ENCODE results near the gene SEC63. TPM values are rescaled to one million over a fixed set of nuclear protein-coding genes. Genes with fewer than 3 reads are reported as not detected.
"Not testable (repeated sequence)": the region's sequence is repeated elsewhere in the genome, so short reads cannot be mapped to it uniquely, and the experiment has no call there.

SEC63 gene
- total RNA-seq, 2 donors from 2014 or later, result 65.3 to 84.3 TPM

DNA sequence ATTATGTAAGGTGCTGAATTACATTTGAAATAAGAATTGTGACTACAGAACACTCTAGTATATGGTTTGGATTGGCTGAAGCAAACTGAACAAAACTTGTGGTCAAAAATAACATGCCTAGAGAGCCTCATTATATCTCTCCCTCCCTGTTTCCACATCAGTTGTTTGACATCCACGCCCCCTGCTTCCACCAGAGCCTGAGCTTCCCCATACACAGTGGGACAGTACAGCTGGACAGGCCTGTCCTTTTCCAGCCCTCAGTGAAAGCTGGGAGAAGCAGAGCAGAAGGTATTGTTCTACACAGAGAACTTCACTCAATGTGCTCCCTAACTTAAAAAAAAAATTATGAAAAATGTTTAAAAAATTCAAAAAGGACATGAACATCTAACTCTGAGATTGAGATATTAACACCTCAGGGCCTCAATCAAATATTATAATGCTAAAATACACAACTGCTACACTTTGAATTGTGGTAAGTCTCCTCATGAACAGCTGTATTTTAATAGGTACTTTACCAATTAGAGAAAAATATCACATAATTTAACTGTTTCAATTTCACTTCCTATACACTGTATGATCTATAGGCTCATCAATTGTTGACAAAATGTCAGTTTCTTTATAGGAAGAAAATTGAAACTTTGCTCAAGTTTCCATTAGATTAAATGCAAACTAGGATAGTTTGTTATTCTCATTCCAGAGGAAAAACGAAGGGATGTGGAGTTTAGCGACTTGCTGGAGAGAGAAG lies 89.0 kb downstream of the SEC63 start:
- no peak overlapping the region for H3K4me3 ChIP-seq
- no peak overlapping the region for H3K27ac ChIP-seq
- H3K9ac ChIP-seq (ENCODE audit: low read depth in 2 of 2, low read length in 2 of 2), result no peak overlapping the region
- TF ChIP-seq, protein P1, sequence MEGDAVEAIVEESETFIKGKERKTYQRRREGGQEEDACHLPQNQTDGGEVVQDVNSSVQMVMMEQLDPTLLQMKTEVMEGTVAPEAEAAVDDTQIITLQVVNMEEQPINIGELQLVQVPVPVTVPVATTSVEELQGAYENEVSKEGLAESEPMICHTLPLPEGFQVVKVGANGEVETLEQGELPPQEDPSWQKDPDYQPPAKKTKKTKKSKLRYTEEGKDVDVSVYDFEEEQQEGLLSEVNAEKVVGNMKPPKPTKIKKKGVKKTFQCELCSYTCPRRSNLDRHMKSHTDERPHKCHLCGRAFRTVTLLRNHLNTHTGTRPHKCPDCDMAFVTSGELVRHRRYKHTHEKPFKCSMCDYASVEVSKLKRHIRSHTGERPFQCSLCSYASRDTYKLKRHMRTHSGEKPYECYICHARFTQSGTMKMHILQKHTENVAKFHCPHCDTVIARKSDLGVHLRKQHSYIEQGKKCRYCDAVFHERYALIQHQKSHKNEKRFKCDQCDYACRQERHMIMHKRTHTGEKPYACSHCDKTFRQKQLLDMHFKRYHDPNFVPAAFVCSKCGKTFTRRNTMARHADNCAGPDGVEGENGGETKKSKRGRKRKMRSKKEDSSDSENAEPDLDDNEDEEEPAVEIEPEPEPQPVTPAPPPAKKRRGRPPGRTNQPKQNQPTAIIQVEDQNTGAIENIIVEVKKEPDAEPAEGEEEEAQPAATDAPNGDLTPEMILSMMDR (IDR thresholded peaks at IDR 0.05), result no peak
- no peaks in the 10 kb centered on the region for H3K36me3 ChIP-seq
- intact Hi-C loops (cut with DNase I), result no loop called here
- no peaks in the 10 kb centered on the region for H3K9me3 ChIP-seq
- H3K4me1 ChIP-seq, result no peaks in the 10 kb centered on the region
- H3K27me3 ChIP-seq, result no peaks in the 10 kb centered on the region
- no peak for DNase-seq

DNA sequence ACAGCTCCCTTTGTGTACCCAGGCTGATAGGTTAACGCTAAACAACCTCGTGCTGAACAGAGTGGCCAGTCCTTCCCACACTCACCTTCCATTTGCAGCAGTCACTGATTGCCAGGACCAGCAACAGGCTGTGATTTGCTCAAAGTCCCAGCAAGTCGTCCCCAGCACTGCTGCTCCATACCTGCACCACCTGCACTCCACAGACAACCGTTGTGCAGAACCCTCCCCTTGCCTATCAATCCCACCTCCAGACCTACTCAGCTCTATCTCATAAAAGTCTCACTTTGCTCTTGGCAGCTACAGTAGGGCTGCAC lies 90.7 kb downstream of the SEC63 start:
- no peak for DNase-seq
- Histone ChIP-seq H3K27me3 (no peaks in the 10 kb centered on the region), H3K4me3 (no peak overlapping the region), H3K9me3 (no peaks in the 10 kb centered on the region), H3K4me1 (no peaks in the 10 kb centered on the region), H3K27ac (no peak overlapping the region), H3K9ac (ENCODE audit: low read depth in 2 of 2, low read length in 2 of 2) (no peak overlapping the region), H3K36me3 (no peaks in the 10 kb centered on the region)
- TF ChIP-seq, protein P1 (IDR thresholded peaks at IDR 0.05), result no peak
- intact Hi-C loops (cut with DNase I), result no loop called here

DNA sequence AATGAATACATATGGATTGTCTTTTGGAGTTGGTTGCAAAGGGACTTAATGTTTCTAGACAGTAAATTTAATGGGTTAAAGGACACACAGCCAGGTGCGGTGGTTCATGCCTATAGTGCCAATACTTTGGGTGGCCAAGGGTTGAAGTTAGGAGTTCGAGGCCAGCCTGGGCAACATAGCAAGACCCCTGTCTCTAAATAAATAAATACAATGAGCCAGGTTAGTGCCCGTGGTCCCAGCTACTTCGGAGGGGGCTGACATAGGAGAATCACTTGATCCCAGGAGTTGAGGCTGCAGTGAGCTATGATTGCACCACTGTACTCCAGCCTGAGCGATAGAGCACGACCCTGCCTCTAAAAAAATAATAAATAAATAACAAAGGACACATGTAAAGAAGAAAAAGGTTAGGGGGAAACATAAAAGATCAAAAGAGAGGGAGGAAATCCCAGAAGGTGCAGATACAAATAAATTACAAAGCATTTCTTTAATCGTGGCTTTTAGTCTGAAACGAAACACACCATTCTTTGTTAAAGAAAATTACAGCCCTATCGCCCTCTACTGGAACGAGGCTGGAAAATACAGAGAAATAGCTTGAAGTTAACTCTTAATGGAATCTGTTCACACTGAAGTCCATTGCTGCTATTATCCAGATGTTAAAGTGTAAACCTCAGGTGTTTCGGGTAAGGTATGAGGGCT lies 91.3 kb downstream of the SEC63 start:
- Histone ChIP-seq H3K9ac (ENCODE audit: low read depth in 2 of 2, low read length in 2 of 2) (no peak overlapping the region), H3K4me3 (no peak overlapping the region), H3K36me3 (no peaks in the 10 kb centered on the region), H3K9me3 (no peaks in the 10 kb centered on the region), H3K27ac (no peak overlapping the region), H3K4me1 (no peaks in the 10 kb centered on the region), H3K27me3 (no peaks in the 10 kb centered on the region)
- TF ChIP-seq, protein P1 (IDR thresholded peaks at IDR 0.05), result peak; percentile 36
- intact Hi-C loops (cut with DNase I), result no loop called here
- DNase-seq, result peak; percentile 30

DNA sequence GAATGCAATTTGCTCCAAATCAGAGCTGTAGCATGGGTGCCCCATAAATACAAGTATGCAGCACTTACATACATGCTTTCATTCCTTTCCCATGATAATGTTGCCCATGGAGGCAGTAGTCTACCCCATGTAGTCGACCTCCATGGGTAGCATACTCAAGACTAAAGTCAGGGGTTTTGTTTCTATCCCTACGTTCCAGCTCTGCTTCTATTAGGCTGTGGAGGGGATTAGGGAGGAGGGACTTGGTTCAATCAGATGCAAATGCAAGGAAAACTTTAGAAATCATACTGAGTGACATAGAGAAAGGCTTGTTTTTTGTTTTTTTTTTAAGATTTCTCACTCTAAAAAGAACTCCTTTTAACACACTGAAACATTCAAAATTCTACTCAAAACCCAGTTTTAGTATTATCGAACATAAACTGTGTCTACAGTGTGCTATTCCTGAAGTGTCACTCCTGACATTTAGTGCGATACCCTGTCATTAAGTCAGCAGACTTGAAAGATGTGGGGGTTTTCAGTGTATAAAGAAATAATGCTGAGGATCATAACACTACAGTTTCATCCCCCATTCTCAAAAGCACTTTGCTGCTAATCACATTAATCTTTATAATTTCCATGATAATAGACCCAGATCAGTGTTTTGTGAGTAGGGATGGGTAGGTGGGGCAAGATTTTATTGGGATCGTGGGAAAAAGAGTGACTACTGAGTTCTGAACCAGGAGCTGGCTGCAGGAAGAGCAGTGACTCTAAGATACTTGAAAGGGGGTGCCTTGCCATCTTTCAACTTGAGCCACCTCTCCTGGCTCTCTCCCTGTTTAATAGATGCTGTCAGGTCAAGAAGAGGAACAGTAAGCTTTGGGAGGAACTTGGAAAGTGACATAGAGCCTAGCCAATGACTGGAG lies 93.5 kb downstream of the SEC63 start:
- Histone ChIP-seq H3K4me1 (no peaks in the 10 kb centered on the region), H3K27ac (no peak overlapping the region), H3K9ac (ENCODE audit: low read depth in 2 of 2, low read length in 2 of 2) (no peak overlapping the region), H3K4me3 (no peak overlapping the region), H3K36me3 (no peaks in the 10 kb centered on the region), H3K9me3 (no peaks in the 10 kb centered on the region), H3K27me3 (no peaks in the 10 kb centered on the region)
- intact Hi-C loops (cut with DNase I), result no loop called here
- DNase-seq, result no peak
- TF ChIP-seq, protein P1 (IDR thresholded peaks at IDR 0.05), result no peak

DNA sequence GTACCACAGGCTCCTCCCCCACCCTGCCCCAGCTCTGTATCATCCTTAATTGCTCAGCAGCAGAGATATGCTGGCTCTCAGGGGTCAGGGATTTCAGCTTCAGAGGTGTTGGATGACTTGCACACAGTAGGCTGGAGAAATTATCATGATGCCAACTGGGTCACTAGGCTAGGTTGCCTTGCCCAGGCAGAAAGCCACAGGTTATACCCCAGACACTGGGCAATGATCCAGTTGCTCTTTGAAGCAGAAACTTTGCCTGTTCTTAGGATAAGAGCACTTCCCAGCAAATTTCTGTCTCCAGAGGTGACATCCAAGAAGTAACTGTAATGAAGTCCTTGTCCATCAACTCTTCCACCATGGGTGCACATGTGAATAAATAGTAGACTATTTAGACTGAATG lies 95.6 kb downstream of the SEC63 start:
- intact Hi-C loops (cut with DNase I), result no loop called here
- no peak overlapping the region for H3K4me3 ChIP-seq
- H3K27me3 ChIP-seq, result no peaks in the 10 kb centered on the region
- no peaks in the 10 kb centered on the region for H3K4me1 ChIP-seq
- DNase-seq, result no peak
- H3K27ac ChIP-seq, result no peak overlapping the region
- H3K9me3 ChIP-seq, result no peaks in the 10 kb centered on the region
- H3K36me3 ChIP-seq, result no peaks in the 10 kb centered on the region
- H3K9ac ChIP-seq (ENCODE audit: low read depth in 2 of 2, low read length in 2 of 2), result no peak overlapping the region
- TF ChIP-seq, protein P1 (IDR thresholded peaks at IDR 0.05), result no peak

DNA sequence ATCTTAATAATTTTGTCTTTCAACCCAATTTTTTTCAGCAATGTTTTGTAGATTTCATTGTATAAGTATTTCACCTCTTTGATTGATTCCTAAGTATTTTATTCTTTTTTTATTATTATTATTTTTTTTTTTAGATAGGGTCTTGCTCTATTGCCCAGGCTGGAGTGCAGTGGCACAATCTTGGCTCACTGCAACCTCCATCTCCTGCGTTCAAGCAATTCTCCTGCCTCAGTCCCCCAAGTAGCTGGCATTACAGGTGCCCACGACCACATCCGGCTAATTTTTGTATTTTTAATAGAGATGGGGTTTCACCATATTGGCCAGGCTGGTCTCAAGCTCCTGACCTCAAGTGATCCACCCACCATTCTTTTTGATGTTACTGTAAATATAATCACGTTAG lies 97.0 kb downstream of the SEC63 start:
- H3K9ac ChIP-seq (ENCODE audit: low read depth in 2 of 2, low read length in 2 of 2); H3K27me3 ChIP-seq; intact Hi-C loops (cut with DNase I); H3K4me1 ChIP-seq; H3K36me3 ChIP-seq; H3K9me3 ChIP-seq; H3K4me3 ChIP-seq; H3K27ac ChIP-seq; DNase-seq: not testable (repeated sequence)

DNA sequence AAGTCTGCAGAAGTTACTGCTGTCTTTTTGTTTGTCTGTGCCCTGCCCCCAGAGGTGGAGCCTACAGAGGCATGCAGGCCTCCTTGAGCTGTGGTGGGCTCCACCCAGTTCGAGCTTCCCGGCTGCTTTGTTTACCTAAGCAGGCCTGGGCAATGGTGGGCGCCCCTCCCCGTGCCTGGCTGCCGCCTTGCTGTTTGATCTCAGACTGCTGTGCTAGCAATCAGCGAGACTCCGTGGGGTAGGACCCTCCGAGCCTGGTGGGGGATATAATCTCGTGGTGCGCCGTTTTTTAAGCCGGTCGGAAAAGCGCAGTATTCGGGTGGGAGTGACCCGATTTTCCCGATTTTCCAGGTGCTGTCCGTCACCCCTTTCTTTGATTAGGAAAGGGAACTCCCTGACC lies 97.9 kb downstream of the SEC63 start:
- not testable (repeated sequence) for H3K9me3 ChIP-seq

More for the DNA sequence above, 97.9 kb downstream of the SEC63 start:
- H3K9ac ChIP-seq (ENCODE audit: low read depth in 2 of 2, low read length in 2 of 2); intact Hi-C loops (cut with DNase I); H3K27ac ChIP-seq; H3K27me3 ChIP-seq; H3K36me3 ChIP-seq; H3K4me1 ChIP-seq; H3K4me3 ChIP-seq: not testable (repeated sequence)
- DNase-seq, result peak; percentile 36
